Forelimb muscle (tissue), 1 donor: Measurements from ENCODE around the gene LPAR1. TPM values are rescaled to one million over a fixed set of nuclear protein-coding genes. Genes with fewer than 3 reads are reported as not detected.

Experiments
- DNase-seq: peaks from one replicate; pipeline ENCODE4 v3.0.0-alpha.2; 2013; ENCODE audit warnings: low read depth
- polyA plus RNA-seq: library from polyadenylated mRNA; unstranded; fragments of 120-200 nt; gene quantifications from one replicate; pipeline ENCODE4 v1.2.1, GENCODE V29; 2013; ENCODE audit not compliant: insufficient read length

Gene LPAR1
- polyA plus RNA-seq, 1 donor: 33.8 TPM

- no peak for DNase-seq
Measured at GRCh38 chr9:111001526-111001925, 36.7 kb downstream of the LPAR1 start.

GRCh38 chr9:111000202-111000601, 38.1 kb downstream of the LPAR1 start:
- DNase-seq: no peak

DNA sequence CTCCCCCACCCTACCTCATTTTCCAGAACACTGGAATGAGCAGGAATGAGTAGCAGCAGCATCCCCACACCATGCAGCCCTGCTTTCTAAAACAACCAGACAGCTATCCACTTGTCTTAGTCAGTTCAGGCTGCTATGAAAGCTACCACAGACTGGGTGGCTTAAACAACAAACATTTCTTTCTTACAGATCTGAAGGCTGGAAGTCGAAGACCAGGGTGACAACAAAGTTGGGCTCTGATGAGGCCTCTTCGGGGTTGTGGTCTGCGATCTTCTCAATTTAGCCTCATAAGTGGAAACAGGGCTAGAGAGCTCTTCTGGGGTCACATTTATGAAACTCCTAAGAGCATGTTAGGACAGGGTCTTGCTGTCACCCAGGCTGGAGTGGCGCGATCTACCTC, 38.9 kb downstream of the LPAR1 start:
- DNase-seq: no peak

- DNase-seq: no peak
Measured at GRCh38 chr9:110997847-110998246, 40.4 kb downstream of the LPAR1 start.

GRCh38 chr9:110996436-110997220, 41.6 kb downstream of the LPAR1 start:
- peak; percentile 38 for DNase-seq

DNA sequence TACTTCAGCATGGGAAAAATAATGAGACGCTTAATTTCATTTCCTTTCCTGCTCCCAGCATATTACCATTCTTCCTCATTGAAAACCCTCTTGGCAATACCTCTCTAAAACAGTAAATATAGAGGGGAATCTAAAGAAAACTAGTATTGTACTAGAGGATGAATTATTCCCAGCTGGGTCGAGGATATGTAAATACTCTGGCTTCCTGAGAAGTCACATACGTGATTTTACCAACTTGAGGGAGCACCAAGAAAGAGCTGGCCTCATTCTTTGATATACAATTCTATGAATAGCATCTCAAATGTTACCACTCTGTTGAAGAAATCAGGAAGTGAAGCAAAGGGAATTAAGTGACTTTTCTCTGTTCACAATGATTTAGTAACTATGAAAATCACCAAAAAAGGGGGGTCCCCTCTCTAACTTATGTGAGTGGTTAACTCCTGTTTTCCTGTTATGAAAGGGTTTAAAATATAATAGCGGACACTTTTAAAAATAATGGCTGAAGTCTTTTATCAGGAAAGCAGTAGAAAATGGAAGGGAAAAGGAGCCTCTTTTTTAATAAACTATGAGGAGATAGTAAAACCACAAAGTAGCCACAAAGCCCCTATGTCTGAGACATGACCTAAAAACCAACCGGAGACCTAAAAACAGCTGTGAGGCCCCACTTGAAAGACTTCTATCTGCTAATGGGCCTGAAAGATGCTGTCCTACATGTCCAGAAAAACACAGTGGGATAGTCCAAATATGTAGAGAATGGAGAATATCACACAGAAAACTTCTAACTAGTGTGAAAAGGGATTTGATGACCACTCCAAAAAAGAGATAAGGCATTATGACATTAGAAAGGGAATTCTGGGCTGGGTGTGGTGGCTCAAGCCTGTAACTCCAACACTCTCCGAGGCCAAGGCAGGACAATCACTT, 42.6 kb downstream of the LPAR1 start:
- DNase-seq: no peak

DNA sequence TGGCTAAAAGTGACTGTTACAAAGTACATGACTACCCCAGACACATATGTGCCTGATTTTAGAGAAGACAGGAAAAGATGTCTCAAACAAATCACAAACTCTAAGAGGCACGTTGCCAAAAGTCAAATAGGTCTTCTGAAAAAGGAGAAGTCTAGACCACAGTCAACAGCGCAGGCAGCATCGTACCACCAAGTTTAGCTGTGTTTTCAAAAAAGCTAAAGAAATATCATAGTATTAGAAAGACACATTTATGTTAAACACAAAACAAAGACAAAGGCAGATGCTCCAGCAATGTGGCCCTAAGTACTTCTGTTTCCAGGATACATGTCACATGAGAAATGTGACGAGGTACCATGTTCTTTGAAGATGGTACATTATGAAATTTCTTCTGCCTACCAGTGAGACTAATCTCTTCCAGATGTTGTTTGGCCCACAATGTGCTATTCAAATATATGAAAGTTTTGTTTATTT, 43.5 kb downstream of the LPAR1 start:
- DNase-seq: no peak

DNA sequence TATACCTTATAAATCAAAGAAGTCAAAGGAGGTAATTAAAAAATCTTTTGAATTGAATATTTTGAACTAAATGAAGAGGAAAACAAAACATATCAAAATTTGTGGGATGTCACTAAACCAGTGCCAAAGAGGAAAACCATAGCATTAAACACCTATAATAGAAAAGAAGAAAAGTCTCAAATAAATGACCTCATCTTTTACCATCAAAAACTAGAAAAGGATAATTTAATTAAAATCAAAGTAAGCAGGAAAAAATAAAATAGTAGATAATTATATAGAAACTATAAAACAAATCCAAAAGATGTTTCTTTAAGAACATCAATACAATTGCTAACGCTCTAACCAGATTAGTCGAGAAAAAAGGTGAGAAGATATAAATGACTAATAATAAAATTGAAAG, 47.8 kb downstream of the LPAR1 start:
- no peak for DNase-seq

DNA sequence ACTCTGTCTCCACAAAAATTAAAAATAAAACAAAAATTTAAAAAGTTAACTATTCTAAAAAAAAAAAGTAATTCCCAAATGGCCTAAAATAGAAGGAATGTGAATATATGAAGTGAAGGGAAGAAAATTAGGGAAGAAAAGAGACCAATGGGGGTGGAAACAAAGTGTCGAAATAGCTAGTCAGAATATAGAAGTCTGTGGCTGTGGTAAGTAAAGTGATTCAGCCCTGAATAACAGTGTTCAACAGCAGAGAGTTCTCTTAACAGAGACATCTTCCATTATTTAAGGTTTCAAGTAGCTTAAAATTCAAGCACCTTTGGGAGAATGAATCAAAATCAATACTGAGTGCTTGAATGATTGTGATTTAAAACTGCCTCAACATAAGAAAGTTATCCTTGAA, 51.7 kb downstream of the LPAR1 start:
- no peak for DNase-seq

DNA sequence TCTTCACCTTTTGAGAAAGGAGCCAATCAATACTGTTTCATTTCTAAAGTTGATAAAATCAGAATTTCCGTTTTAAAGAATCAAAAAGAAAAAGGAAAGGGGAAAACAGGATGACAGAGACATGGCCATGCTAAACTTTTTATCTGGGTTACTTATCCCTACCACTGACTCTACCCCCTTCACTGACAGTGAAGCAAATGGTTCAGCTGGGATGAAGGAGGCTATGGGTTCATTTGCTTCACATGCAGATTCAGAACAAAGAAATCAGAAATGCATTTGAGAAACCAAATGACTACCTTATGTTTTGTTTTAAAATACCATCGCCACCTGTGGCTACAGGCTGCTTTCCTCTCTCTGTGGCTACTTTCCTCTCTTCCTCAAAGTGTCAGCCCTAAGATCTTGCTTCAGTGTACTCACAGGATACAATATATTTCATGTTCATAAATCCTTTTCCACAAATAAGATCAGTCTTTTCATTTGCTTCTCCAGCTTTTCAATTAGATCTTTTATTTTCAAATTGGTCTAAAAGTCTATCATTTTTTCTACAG, 53.3 kb downstream of the LPAR1 start:
- DNase-seq: no peak

GRCh38 chr9:110980261-110980660, 58.0 kb downstream of the LPAR1 start:
- no peak for DNase-seq

DNA sequence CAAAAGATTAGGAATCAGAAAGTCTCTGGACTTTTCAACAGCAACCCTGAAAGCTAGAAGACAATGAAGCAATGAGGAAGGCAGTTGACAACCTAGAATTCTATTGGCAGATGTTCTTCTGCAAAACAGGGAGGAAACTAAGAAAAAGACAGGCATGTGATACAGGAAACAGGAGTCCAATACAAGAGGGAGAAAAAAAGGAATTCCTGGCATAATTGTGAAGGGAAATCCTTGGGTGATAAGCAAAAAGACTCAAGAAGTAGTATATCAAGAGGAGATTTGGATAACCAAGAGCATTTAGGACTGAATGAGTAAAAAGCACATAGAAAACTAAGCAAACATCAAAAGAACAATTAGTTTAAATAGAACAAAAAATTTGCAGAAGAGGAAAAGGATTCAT, 58.6 kb downstream of the LPAR1 start:
- no peak for DNase-seq

GRCh38 chr9:110978516-110978915, 59.8 kb downstream of the LPAR1 start:
- no peak for DNase-seq

GRCh38 chr9:110977259-110977709, 61.0 kb downstream of the LPAR1 start:
- DNase-seq: no peak

DNA sequence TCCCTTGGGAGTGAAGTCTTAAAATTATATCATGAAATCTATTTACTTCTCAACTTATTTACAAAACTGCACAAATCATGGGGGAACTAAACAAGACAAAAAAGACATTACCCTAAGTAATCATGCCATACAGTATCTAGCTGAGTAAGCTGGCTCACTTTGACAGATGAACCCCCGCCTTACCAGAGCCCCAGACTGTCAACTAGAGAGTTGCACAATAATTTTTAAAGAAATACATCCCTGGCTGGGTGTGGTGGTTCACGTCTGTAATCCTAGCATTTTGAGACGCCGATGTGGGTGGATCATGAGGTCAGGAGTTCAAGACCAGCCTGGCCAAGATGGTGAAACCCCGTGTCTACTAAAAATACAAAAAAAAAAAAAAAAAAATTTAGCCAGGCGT, 62.3 kb downstream of the LPAR1 start:
- no peak for DNase-seq

DNA sequence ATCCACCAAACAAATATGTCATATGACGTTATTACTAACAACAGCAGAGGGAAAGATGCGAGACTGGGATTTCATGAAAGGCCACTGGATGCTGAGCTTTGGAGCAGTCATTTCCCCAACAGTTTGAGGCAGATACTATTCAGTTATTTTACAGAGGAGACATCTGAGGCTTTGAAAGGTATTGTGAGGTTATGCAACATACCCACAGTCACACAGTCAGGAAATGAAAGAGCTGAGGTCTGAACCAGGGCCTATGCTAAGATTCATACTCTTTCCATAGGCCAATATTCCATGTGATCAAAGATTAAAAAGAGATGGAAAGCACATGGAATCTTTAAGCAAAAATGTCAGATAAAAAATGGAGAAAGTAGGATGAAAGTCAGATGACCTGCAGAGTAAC, 63.0 kb downstream of the LPAR1 start:
- no peak for DNase-seq

- no peak for DNase-seq
Measured at GRCh38 chr9:110971705-110972104, 66.6 kb downstream of the LPAR1 start.

DNA sequence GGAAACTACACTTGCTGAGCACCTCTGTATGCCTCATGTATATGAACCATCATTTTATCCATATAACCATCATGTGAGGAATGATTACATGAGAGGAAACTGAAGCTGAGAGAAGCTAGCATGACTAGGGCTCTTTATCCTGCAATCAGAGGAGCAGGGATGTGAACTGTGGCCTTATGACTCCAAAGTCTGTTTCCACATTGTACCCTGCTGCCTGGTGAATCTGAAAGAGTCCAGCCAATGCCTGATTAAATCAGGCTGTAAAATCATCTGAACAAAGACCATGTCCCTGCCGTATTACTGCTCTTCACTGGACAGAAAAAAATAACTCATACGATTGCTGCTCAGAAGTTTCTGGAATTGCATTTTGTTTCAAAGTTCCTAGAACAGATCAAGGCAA, 67.0 kb downstream of the LPAR1 start:
- no peak for DNase-seq

- no peak for DNase-seq
Measured at GRCh38 chr9:110969971-110970386, 68.3 kb downstream of the LPAR1 start.

- no peak for DNase-seq
Measured at GRCh38 chr9:110968096-110968495, 70.2 kb downstream of the LPAR1 start.

DNA sequence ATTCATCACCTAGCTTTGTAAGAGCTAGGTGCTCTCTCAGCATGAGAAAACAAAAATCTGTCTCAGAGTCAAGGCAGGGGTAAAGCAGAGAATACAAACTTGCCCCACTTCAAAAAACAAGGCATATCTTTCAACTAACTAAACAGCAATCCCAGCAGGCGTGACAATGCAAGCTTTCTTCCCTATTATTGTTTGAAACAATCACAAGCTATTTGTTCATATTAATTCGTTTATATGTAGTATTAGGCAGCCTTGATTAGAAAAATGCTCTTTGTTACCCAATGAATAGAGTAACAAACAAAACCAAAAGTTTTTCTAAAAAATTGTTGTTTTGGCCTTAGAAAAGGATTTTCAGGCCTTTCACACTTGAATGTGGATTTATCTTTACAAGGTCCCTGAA, 71.1 kb downstream of the LPAR1 start:
- DNase-seq: no peak

GRCh38 chr9:110960288-110960687, 78.0 kb downstream of the LPAR1 start:
- no peak for DNase-seq
